DOHH2 (cell line): ENCODE results near the gene MAPKBP1.

Experiments used
- H3F3A ChIP-seq: fragments of 200-600 bp; sonication (generic), shearing (Covaris generic); 2 replicates; pipeline ENCODE4 v1.6.0; 2016; ENCODE audit warnings: antibody characterized with exemption, mild to moderate bottlenecking; ENCODE audit not compliant: control insufficient read depth, insufficient read depth
- H3K27ac ChIP-seq: fragments of 200-600 bp; sonication (generic); 2 replicates; pipeline ENCODE4 v1.5.1; 2014; ENCODE audit warnings: low read depth, mild to moderate bottlenecking, low read length, moderate library complexity
- H3K27me3 ChIP-seq: fragments of 200-600 bp; sonication (generic); 2 replicates; pipeline ENCODE4 v1.6.1; 2014; ENCODE audit warnings: mild to moderate bottlenecking, low read length, mixed read lengths; ENCODE audit not compliant: control insufficient read depth
- H3K36me3 ChIP-seq: fragments of 200-600 bp; sonication (generic); 2 replicates; pipeline ENCODE4 v1.6.1; 2014; ENCODE audit warnings: mild to moderate bottlenecking, low read length, moderate library complexity, mixed read lengths; ENCODE audit not compliant: control insufficient read depth
- H3K4me1 ChIP-seq: fragments of 200-600 bp; sonication (generic); 2 replicates; pipeline ENCODE4 v1.6.1; 2014; ENCODE audit warnings: mild to moderate bottlenecking, low read length, mixed read lengths; ENCODE audit not compliant: control insufficient read depth
- H3K4me2 ChIP-seq: fragments of 200-600 bp; sonication (generic); 2 replicates; pipeline ENCODE4 v1.6.0; 2014; ENCODE audit warnings: mild to moderate bottlenecking, low read length, moderate library complexity
- H3K4me3 ChIP-seq: fragments of 200-600 bp; sonication (generic); 2 replicates; pipeline ENCODE4 v1.5.1; 2014; ENCODE audit warnings: mild to moderate bottlenecking, low read length, mixed read lengths
- H3K79me2 ChIP-seq: fragments of 200-600 bp; sonication (generic); 2 replicates; pipeline ENCODE4 v1.6.1; 2014; ENCODE audit warnings: mild to moderate bottlenecking, low read length, mixed read lengths; ENCODE audit not compliant: control insufficient read depth
- H3K9me2 ChIP-seq: fragments of 200-600 bp; sonication (generic); replicated peaks from 2 replicates; pipeline ENCODE4 v1.6.1; 2014; ENCODE audit warnings: mild to moderate bottlenecking, low read length, mixed read lengths; ENCODE audit not compliant: control insufficient read depth
- H3K9me3 ChIP-seq: fragments of 200-600 bp; sonication (generic); 2 replicates; pipeline ENCODE4 v1.6.1; 2014; ENCODE audit warnings: antibody characterized with exemption, low read length, mixed read lengths; ENCODE audit not compliant: control insufficient read depth, insufficient read depth
- H4K20me1 ChIP-seq: fragments of 200-600 bp; sonication (generic); 2 replicates; pipeline ENCODE4 v1.6.0; 2014; ENCODE audit warnings: low read depth, mild to moderate bottlenecking, antibody characterized with exemption, low read length, moderate library complexity; ENCODE audit not compliant: control insufficient read depth, insufficient read depth
- CTCF ChIP-seq: fragments of 200-600 bp; sonication (generic); IDR thresholded peaks from one replicate; pipeline ENCODE4 v1.5.1; 2014; ENCODE audit warnings: antibody characterized with exemption, mild to moderate bottlenecking, low read depth, low read length; ENCODE audit not compliant: poor library complexity, severe bottlenecking
- EZH2phosphoT487 ChIP-seq: fragments of 200-600 bp; sonication (generic); IDR thresholded peaks from 2 replicates; pipeline ENCODE4 v1.6.1; 2017; ENCODE audit warnings: borderline replicate concordance, mild to moderate bottlenecking, antibody characterized with exemption, low read length, moderate library complexity, mixed read lengths

The MAPKBP1 gene

GRCh38 chr15:41849204-41849603 lies 74.9 kb downstream of the MAPKBP1 start:
- Histone ChIP-seq H3K36me3 (no peaks in the 10 kb centered on the region), H3K4me1 (no peaks in the 10 kb centered on the region), H3K27ac (no peak overlapping the region), H3K4me2 (no peak overlapping the region), H3K9me3 (no peaks in the 10 kb centered on the region), H3K9me2 (no peaks in the 10 kb centered on the region), H4K20me1 (no peaks in the 10 kb centered on the region), H3K4me3 (no peak overlapping the region), H3F3A (no peaks in the 10 kb centered on the region), H3K27me3 (no peaks in the 10 kb centered on the region), H3K79me2 (no peaks in the 10 kb centered on the region)
- no peak for TF ChIP-seq EZH2phosphoT487
- no peak for TF ChIP-seq CTCF

- Histone ChIP-seq H3K9me2 (no peaks in the 10 kb centered on the region), H3K4me2 (no peak overlapping the region), H3K27ac (no peak overlapping the region), H3K27me3 (no peaks in the 10 kb centered on the region), H4K20me1 (no peaks in the 10 kb centered on the region), H3K9me3 (no peaks in the 10 kb centered on the region), H3F3A (no peaks in the 10 kb centered on the region), H3K4me3 (no peak overlapping the region), H3K79me2 (no peaks in the 10 kb centered on the region), H3K4me1 (no peaks in the 10 kb centered on the region), H3K36me3 (no peaks in the 10 kb centered on the region)
- TF ChIP-seq CTCF (no peak), EZH2phosphoT487 (no peak)
These were observed 75.6 kb downstream of the MAPKBP1 start for GRCh38 chr15:41849861-41850260.

GRCh38 chr15:41850482-41851166 lies 76.3 kb downstream of the MAPKBP1 start:
- TF ChIP-seq CTCF (no peak), EZH2phosphoT487 (no peak)
- Histone ChIP-seq H3K9me3 (no peaks in the 10 kb centered on the region), H3K27me3 (no peaks in the 10 kb centered on the region), H3K79me2 (no peaks in the 10 kb centered on the region), H3K36me3 (no peaks in the 10 kb centered on the region), H3K4me2 (no peak overlapping the region), H3K4me3 (no peak overlapping the region), H3K9me2 (no peaks in the 10 kb centered on the region), H3K4me1 (no peaks in the 10 kb centered on the region), H3K27ac (no peak overlapping the region), H4K20me1 (no peaks in the 10 kb centered on the region), H3F3A (no peaks in the 10 kb centered on the region)

- TF ChIP-seq EZH2phosphoT487 (no peak), CTCF (no peak)
- Histone ChIP-seq H3K36me3 (no peaks in the 10 kb centered on the region), H3K79me2 (no peaks in the 10 kb centered on the region), H3K9me2 (no peaks in the 10 kb centered on the region), H3F3A (no peaks in the 10 kb centered on the region), H3K27ac (no peak overlapping the region), H3K4me1 (no peaks in the 10 kb centered on the region), H4K20me1 (no peaks in the 10 kb centered on the region), H3K9me3 (no peaks in the 10 kb centered on the region), H3K4me3 (no peak overlapping the region), H3K4me2 (no peak overlapping the region), H3K27me3 (no peaks in the 10 kb centered on the region)
These were observed 76.9 kb downstream of the MAPKBP1 start for GRCh38 chr15:41851167-41851523.
